ENCODE measurements around the gene SRSF6. TPM values are rescaled to one million over a fixed set of nuclear protein-coding genes. Genes with fewer than 3 reads are reported as not detected.

Gene SRSF6
- total and polyA plus RNA-seq, 2 experiments from 2014 or later = 60.1 to 61.5 TPM

DNA sequence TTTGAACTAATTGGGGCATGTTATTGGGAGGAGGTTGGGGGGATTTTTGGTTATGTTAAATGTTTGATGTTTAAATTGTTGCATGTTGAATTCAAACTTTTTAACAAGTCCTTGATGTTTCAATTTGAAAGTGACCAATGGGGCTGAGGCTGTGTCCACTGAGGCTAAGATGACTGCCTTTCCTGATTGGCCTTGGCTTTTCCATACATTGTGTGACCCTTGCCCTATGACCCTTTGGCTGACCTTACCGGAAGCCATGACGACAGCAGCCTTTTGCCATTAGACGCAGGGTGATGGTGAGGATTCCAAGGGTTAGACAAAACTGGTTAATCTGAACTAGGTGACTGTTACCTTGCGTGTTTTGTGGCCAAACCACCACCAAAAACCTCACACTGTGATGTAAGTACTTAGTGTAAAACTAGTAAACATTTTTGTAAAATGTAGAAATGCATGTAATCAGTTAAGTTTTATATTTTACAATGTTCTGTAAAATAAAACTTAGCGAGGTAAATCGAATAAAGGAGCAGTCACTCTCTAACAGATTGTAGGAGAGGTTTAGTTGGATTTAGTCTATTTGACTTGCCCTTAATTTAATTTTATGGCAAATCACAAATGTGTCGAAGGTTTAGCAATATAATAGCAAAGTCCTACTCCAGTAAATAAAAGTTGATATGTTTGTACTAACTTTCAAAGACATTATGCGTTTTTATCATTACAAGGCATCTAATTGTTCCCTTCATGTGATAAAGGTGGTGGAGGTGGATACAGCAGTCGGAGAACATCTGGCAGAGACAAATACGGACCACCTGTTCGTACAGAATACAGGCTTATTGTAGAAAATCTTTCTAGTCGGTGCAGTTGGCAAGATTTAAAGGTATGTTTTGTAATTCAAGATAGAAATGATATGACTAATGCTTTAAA lies 1.6 kb downstream of the SRSF6 start:
- peak overlapping the region; percentile 97 for H3K4me3 ChIP-seq
- H3K4me2 ChIP-seq = peak overlapping the region; percentile 81
- TF ChIP-seq ZNF331 (CRISPR knock-in tag; IDR thresholded peaks at IDR 0.05; ENCODE audit: low read depth) = no peak
- no peak for TF ChIP-seq EZH2 (IDR thresholded peaks at IDR 0.05; ENCODE audit: low read depth, unreplicated experiment)
- TF ChIP-seq, protein P1, sequence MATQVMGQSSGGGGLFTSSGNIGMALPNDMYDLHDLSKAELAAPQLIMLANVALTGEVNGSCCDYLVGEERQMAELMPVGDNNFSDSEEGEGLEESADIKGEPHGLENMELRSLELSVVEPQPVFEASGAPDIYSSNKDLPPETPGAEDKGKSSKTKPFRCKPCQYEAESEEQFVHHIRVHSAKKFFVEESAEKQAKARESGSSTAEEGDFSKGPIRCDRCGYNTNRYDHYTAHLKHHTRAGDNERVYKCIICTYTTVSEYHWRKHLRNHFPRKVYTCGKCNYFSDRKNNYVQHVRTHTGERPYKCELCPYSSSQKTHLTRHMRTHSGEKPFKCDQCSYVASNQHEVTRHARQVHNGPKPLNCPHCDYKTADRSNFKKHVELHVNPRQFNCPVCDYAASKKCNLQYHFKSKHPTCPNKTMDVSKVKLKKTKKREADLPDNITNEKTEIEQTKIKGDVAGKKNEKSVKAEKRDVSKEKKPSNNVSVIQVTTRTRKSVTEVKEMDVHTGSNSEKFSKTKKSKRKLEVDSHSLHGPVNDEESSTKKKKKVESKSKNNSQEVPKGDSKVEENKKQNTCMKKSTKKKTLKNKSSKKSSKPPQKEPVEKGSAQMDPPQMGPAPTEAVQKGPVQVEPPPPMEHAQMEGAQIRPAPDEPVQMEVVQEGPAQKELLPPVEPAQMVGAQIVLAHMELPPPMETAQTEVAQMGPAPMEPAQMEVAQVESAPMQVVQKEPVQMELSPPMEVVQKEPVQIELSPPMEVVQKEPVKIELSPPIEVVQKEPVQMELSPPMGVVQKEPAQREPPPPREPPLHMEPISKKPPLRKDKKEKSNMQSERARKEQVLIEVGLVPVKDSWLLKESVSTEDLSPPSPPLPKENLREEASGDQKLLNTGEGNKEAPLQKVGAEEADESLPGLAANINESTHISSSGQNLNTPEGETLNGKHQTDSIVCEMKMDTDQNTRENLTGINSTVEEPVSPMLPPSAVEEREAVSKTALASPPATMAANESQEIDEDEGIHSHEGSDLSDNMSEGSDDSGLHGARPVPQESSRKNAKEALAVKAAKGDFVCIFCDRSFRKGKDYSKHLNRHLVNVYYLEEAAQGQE (IDR thresholded peaks at IDR 0.05; ENCODE audit: unreplicated experiment) = no peak
- TF ChIP-seq, protein P2, sequence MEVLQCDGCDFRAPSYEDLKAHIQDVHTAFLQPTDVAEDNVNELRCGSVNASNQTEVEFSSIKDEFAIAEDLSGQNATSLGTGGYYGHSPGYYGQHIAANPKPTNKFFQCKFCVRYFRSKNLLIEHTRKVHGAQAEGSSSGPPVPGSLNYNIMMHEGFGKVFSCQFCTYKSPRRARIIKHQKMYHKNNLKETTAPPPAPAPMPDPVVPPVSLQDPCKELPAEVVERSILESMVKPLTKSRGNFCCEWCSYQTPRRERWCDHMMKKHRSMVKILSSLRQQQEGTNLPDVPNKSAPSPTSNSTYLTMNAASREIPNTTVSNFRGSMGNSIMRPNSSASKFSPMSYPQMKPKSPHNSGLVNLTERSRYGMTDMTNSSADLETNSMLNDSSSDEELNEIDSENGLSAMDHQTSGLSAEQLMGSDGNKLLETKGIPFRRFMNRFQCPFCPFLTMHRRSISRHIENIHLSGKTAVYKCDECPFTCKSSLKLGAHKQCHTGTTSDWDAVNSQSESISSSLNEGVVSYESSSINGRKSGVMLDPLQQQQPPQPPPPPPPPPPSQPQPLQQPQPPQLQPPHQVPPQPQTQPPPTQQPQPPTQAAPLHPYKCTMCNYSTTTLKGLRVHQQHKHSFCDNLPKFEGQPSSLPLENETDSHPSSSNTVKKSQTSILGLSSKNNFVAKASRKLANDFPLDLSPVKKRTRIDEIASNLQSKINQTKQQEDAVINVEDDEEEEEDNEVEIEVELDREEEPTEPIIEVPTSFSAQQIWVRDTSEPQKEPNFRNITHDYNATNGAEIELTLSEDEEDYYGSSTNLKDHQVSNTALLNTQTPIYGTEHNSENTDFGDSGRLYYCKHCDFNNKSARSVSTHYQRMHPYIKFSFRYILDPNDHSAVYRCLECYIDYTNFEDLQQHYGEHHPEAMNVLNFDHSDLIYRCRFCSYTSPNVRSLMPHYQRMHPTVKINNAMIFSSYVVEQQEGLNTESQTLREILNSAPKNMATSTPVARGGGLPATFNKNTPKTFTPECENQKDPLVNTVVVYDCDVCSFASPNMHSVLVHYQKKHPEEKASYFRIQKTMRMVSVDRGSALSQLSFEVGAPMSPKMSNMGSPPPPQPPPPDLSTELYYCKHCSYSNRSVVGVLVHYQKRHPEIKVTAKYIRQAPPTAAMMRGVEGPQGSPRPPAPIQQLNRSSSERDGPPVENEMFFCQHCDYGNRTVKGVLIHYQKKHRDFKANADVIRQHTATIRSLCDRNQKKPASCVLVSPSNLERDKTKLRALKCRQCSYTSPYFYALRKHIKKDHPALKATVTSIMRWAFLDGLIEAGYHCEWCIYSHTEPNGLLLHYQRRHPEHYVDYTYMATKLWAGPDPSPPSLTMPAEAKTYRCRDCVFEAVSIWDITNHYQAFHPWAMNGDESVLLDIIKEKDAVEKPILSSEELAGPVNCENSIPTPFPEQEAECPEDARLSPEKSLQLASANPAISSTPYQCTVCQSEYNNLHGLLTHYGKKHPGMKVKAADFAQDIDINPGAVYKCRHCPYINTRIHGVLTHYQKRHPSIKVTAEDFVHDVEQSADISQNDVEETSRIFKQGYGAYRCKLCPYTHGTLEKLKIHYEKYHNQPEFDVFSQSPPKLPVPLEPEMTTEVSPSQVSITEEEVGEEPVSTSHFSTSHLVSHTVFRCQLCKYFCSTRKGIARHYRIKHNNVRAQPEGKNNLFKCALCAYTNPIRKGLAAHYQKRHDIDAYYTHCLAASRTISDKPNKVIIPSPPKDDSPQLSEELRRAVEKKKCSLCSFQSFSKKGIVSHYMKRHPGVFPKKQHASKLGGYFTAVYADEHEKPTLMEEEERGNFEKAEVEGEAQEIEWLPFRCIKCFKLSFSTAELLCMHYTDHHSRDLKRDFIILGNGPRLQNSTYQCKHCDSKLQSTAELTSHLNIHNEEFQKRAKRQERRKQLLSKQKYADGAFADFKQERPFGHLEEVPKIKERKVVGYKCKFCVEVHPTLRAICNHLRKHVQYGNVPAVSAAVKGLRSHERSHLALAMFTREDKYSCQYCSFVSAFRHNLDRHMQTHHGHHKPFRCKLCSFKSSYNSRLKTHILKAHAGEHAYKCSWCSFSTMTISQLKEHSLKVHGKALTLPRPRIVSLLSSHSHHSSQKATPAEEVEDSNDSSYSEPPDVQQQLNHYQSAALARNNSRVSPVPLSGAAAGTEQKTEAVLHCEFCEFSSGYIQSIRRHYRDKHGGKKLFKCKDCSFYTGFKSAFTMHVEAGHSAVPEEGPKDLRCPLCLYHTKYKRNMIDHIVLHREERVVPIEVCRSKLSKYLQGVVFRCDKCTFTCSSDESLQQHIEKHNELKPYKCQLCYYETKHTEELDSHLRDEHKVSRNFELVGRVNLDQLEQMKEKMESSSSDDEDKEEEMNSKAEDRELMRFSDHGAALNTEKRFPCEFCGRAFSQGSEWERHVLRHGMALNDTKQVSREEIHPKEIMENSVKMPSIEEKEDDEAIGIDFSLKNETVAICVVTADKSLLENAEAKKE (CRISPR knock-in tag; IDR thresholded peaks at IDR 0.05) = no peak
- TF ChIP-seq, protein P3, sequence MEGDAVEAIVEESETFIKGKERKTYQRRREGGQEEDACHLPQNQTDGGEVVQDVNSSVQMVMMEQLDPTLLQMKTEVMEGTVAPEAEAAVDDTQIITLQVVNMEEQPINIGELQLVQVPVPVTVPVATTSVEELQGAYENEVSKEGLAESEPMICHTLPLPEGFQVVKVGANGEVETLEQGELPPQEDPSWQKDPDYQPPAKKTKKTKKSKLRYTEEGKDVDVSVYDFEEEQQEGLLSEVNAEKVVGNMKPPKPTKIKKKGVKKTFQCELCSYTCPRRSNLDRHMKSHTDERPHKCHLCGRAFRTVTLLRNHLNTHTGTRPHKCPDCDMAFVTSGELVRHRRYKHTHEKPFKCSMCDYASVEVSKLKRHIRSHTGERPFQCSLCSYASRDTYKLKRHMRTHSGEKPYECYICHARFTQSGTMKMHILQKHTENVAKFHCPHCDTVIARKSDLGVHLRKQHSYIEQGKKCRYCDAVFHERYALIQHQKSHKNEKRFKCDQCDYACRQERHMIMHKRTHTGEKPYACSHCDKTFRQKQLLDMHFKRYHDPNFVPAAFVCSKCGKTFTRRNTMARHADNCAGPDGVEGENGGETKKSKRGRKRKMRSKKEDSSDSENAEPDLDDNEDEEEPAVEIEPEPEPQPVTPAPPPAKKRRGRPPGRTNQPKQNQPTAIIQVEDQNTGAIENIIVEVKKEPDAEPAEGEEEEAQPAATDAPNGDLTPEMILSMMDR (conservative IDR thresholded peaks at IDR 0.05; ENCODE audit: low read depth in 2 of 2) = no peak
- TF ChIP-seq NANOG (IDR thresholded peaks at IDR 0.05; ENCODE audit: borderline replicate concordance) = no peak
- TF ChIP-seq POLR2AphosphoS5 (IDR thresholded peaks at IDR 0.05; ENCODE audit: low read depth) = no peak
- TF ChIP-seq STAT1 (IDR thresholded peaks at IDR 0.05; ENCODE audit: unreplicated experiment) = no peak
- no peak for TF ChIP-seq ZNF114 (CRISPR knock-in tag; IDR thresholded peaks at IDR 0.05)
- no peak for TF ChIP-seq CREB1 (CRISPR knock-in tag; IDR thresholded peaks at IDR 0.05; ENCODE audit: low read depth)
- no peak for TF ChIP-seq EZH2phosphoT487 (IDR thresholded peaks at IDR 0.05; ENCODE audit: unreplicated experiment)
- TF ChIP-seq, protein P4, sequence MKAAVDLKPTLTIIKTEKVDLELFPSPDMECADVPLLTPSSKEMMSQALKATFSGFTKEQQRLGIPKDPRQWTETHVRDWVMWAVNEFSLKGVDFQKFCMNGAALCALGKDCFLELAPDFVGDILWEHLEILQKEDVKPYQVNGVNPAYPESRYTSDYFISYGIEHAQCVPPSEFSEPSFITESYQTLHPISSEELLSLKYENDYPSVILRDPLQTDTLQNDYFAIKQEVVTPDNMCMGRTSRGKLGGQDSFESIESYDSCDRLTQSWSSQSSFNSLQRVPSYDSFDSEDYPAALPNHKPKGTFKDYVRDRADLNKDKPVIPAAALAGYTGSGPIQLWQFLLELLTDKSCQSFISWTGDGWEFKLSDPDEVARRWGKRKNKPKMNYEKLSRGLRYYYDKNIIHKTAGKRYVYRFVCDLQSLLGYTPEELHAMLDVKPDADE (IDR thresholded peaks at IDR 0.05) = no peak
- no peak for TF ChIP-seq JUNB (IDR thresholded peaks at IDR 0.05; ENCODE audit: unreplicated experiment)
- peaks cover 47% of the 10 kb centered on the region for H3K36me3 ChIP-seq (ENCODE audit: insufficient read depth)
- H3F3A ChIP-seq (replicated peaks; ENCODE audit: low read depth) = 0 out of 2 replicates have a peak, but pooled peaks cover 4% of the 10 kb centered on the region
- Mint-ChIP-seq H3K36me3 (ENCODE audit: low read depth) (peaks cover 58% of the 10 kb centered on the region), H3K4me3 (peak overlapping the region; percentile 93), H3K9me3 (peaks cover 3% of the 10 kb centered on the region; the same call in 1 of the 3 replicates), H3K27ac (peak overlapping the region; percentile 80), H3K27me3 (ENCODE audit: insufficient read depth, low read depth, poor library complexity) (peaks cover 10% of the 10 kb centered on the region), H3K4me1 (peaks cover 11% of the 10 kb centered on the region)
- ATAC-seq = no peak
- H3K9me2 ChIP-seq (ENCODE audit: insufficient read depth) = peaks cover 7% of the 10 kb centered on the region; the same call in 1 of the 2 replicates
- peaks cover 21% of the 10 kb centered on the region for H4K20me1 ChIP-seq (replicated peaks; ENCODE audit: insufficient read depth)
- H3K4me1 ChIP-seq (ENCODE audit: insufficient read depth) = no peaks in the 10 kb centered on the region
- peaks cover 33% of the 10 kb centered on the region for H3K79me2 ChIP-seq (replicated peaks; ENCODE audit: insufficient read depth)
- no peaks in the 10 kb centered on the region for H3K27me3 ChIP-seq (ENCODE audit: insufficient read depth)
- H2AFZ ChIP-seq = no peak overlapping the region
- H3K27ac ChIP-seq (ENCODE audit: low read depth) = no peak overlapping the region
- no peak for DNase-seq (ENCODE audit: low spot score)

All from GM23338 (cell line).